CD4-positive, alpha-beta T cell treated with Interleukin-2 at 100 ng/mL for 4 hours (primary cell): Measurements from ENCODE around the gene HTR3C.

Experiments used
- DNase-seq: peaks from one replicate; pipeline ENCODE4 v3.0.0-alpha.2; 2020; ENCODE audit warnings: low spot score

The HTR3C gene

GRCh38 chr3:184085389-184085852 lies 32.6 kb downstream of the HTR3C start:
- DNase-seq = peak; percentile 2

GRCh38 chr3:184092199-184092598 lies 39.4 kb downstream of the HTR3C start:
- no peak for DNase-seq

GRCh38 chr3:184096811-184097383 lies 44.0 kb downstream of the HTR3C start, which contains the start of gene HTR3E:
Gene HTR3E (plus strand): TSS chr3:184097064. CDS start chr3:184097530, 466 bp downstream.
- no peak for DNase-seq

DNA sequence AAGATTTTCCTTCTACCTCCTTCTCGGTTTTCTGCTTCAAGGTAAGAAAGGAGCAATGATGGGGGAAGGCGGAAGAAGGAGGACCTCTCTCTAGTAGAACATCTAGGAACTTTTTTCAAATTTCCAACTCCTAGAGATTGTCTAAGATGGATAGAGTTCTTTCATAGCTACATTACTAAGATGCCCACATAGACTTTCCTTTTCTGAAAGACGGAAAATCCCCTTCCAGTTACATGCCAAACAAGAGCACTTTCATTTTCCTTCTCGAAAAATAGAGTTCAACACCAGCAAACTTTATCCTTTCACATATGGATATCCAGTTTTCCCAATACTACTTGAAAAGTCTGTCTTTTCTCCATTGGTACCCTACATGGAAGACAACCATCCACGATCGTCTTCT lies 44.7 kb downstream of the HTR3C start:
- no peak for DNase-seq

DNA sequence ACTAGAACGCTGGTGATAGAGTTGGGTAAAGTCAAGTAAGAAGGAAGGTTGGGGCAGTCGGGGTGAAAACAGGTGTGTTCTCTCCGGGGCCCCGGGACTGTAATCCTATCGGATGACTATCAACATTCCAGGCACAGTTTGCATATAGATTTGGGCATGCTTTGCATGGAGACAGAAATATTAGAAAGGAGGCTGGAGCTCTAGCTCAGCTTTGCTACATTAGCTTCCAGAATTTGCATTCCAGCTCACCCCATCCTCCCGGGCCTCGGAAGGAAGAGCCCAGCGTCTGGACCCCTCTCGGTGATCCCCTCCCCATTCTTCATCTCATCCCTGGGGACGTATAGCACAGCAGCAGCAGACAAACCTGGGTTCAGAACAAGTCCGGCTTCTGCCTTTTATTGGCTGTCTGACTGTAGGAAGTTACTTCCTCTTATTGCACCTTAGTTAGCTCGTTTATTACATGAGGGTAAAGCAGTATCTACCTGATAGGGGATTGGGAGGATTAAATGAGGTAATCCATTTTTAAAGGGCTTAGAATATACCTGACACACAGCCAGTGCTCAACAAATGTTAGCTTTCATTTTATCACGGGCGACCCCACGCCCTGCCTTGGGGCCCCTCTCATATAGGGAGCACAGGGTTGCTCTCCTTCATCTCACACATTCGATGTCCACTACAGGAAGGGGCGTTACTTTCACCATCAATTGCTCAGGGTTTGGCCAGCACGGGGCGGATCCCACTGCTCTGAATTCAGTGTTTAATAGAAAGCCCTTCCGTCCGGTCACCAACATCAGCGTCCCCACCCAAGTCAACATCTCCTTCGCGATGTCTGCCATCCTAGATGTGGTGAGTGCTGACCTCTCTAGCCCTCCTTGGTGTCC lies 47.2 kb downstream of the HTR3C start:
- DNase-seq = no peak
